SH-SY5Y (cell line): Measurements from ENCODE around the gene NPTX1.

Experiments used
- GATA2 ChIP-seq: IDR thresholded peaks from 2 replicates; pipeline ENCODE4 v1.6.1; 2011; ENCODE audit warnings: mild to moderate bottlenecking, low read depth, low read length
- GATA3 ChIP-seq: IDR thresholded peaks from 2 replicates; pipeline ENCODE4 v1.6.1; 2011; ENCODE audit warnings: low read depth, mild to moderate bottlenecking, low read length, moderate library complexity

GRCh38 chr17:80471922-80472321 is 4.5 kb downstream of the NPTX1 start:
- TF ChIP-seq GATA2 (no peak), GATA3 (no peak)
